Body of pancreas (tissue), 4 donors: ENCODE data around the gene PCCA. TPM values are rescaled to one million over a fixed set of nuclear protein-coding genes. Genes with fewer than 3 reads are reported as not detected.

Experiments
- ATAC-seq: fragments of 150-250 bp; one replicate; pipeline ENCODE4 v1.9.1; 2016
- DNase-seq, 4 donors: peaks; one replicate each; pipeline ENCODE4 v3.0.0-alpha.2; 2019
- H3K27ac ChIP-seq, 4 donors: fragments of 200-600 bp; sonication (generic); 1 replicate in 3 of 4; 2 replicates in 1 of 4; pipeline versions ENCODE4 v1.5.1 to v1.6.1; 2016 to 2019; ENCODE audit warnings: mild to moderate bottlenecking in 1 of 4, mixed read lengths in 1 of 4, moderate library complexity in 1 of 4
- H3K27me3 ChIP-seq, 2 donors: fragments of 200-600 bp; sonication (generic); one replicate each; pipeline ENCODE4 v1.6.0; 2016; ENCODE audit warnings: mild to moderate bottlenecking in 1 of 2
- H3K36me3 ChIP-seq, 2 donors: fragments of 200-600 bp; sonication (generic); replicated peaks in 1 of 2; 2 replicates each; pipeline ENCODE4 v1.5.1; 2016; ENCODE audit warnings: low read depth in 2 of 2; ENCODE audit not compliant: insufficient read depth in 1 of 2
- H3K4me1 ChIP-seq: fragments of 200-600 bp; sonication (generic); one replicate; pipeline ENCODE4 v1.6.0; 2016
- H3K4me3 ChIP-seq, 2 donors: fragments of 200-600 bp; sonication (generic); 1 replicate in 1 of 2; 2 replicates in 1 of 2; pipeline ENCODE4 v1.5.1; 2016 to 2019
- H3K9me3 ChIP-seq, 3 donors: fragments of 200-600 bp; sonication (generic); 1 replicate in 2 of 3; 2 replicates in 1 of 3; pipeline ENCODE4 v1.5.1; 2016
- CTCF ChIP-seq, 7 experiments: fragments of 450-650 bp in 4 of 7; fragments of 200-600 bp in 3 of 7; sonication (generic) in 3 of 7; IDR thresholded peaks; one replicate each; pipeline ENCODE4 v1.5.1; 2016 to 2019; ENCODE audit warnings: antibody characterized with exemption in 7 of 7
- POLR2A ChIP-seq, 3 donors: fragments of 450-650 bp; IDR thresholded peaks; one replicate each; pipeline ENCODE4 v1.6.1; 2016; ENCODE audit warnings: antibody characterized with exemption in 3 of 3, mild to moderate bottlenecking in 2 of 3
- WGBS, 2 donors: methylation state at CpG; one replicate each; pipeline ENCODE4 v1.1.5; 2017; 5-methylcytosine and 5-hydroxymethylcytosine counted together
- intact Hi-C: fragments of 100-400 bp; cut with DNase I; formaldehyde crosslinking; loops from one replicate; pipeline ENCODE4 v1.15.1; 2023
- total RNA-seq, 2 donors: library from RNA; depleted of rRNA; stranded (reverse); fragments of >200 nt; gene quantifications; one replicate each; pipeline ENCODE4 v1.1.0, GENCODE V29; 2016

PCCA gene
- total RNA-seq, 2 donors from 2014 or later: 45.2 to 46.2 TPM

DNA sequence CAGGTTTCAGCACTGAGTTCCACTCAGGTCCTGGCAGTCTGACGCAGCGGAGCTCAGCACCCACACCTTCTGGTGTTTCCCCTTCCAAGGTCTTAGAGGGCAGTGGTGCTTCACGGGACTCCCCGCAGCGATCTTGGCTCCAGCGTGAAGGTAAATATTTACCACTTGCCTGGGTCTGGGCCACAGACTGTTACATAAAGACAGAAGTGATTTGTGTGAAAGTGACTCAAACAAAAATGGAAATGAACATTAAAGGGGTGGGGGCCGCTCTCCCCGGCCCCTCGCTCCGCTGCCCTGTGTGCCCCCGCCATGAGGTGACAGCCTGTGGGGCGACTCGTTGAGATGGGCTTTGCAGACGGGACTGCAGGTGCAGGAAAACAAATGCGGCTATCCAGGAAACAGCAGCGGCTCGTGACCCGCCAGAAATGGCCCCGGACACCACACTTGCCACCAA lies 444.7 kb downstream of the PCCA start:
- no peaks in the 10 kb centered on the region for H3K27me3 ChIP-seq
- DNase-seq (peak; percentile 83 to 89 (median 85)), ATAC-seq (peak; percentile 87)
- peak overlapping the region; percentile 59 to 74 (median 68) for H3K27ac ChIP-seq
- H3K4me3 ChIP-seq: no peak overlapping the region
- peak in 1 of 7 experiments; percentile 14 for TF ChIP-seq CTCF (IDR thresholded peaks at IDR 0.05)
- peak in 2 of 3 donors; percentile 36 to 39 for TF ChIP-seq POLR2A (IDR thresholded peaks at IDR 0.05)
- H3K36me3 ChIP-seq: no peaks in the 10 kb centered on the region
- no peaks in the 10 kb centered on the region for H3K9me3 ChIP-seq
- H3K4me1 ChIP-seq: peaks cover 57% of the 10 kb centered on the region
- whole genome bisulfite sequencing, 2 donors: 15 to 44% methylated on average over 16 to 18 of the region's 19 CpGs
- intact Hi-C loops: no loop called here

- Histone ChIP-seq H3K4me3 (no peak overlapping the region), H3K9me3 (no peaks in the 10 kb centered on the region), H3K4me1 (peaks cover 57% of the 10 kb centered on the region), H3K27me3 (no peaks in the 10 kb centered on the region), H3K36me3 (no peaks in the 10 kb centered on the region), H3K27ac (peak overlapping the region; percentile 59 to 74 (median 68))
- no peak for TF ChIP-seq CTCF (IDR thresholded peaks at IDR 0.05)
- no peak for TF ChIP-seq POLR2A (IDR thresholded peaks at IDR 0.05)
- no peak for DNase-seq
- no peak for ATAC-seq
- intact Hi-C loops: no loop called here
- WGBS, 2 donors: 65 to 78% methylated on average over 13 of the region's 13 CpGs
These were observed 445.4 kb downstream of the PCCA start for GRCh38 chr13:100534147-100534843.

GRCh38 chr13:100534911-100535310 lies 446.0 kb downstream of the PCCA start:
- Histone ChIP-seq H3K27me3 (no peaks in the 10 kb centered on the region), H3K27ac (peak overlapping the region in 3 of 4 donors; percentile 42 to 74 (median 72)), H3K4me3 (no peak overlapping the region), H3K9me3 (no peaks in the 10 kb centered on the region), H3K36me3 (no peaks in the 10 kb centered on the region), H3K4me1 (peaks cover 57% of the 10 kb centered on the region)
- ATAC-seq (peak; percentile 16), DNase-seq (peak; percentile 51 to 75 (median 68))
- WGBS, 2 donors: 25 to 60% methylated on average over 6 of the region's 6 CpGs
- TF ChIP-seq CTCF (IDR thresholded peaks at IDR 0.05) (no peak), POLR2A (IDR thresholded peaks at IDR 0.05) (no peak)
- intact Hi-C loops: no loop called here

DNA sequence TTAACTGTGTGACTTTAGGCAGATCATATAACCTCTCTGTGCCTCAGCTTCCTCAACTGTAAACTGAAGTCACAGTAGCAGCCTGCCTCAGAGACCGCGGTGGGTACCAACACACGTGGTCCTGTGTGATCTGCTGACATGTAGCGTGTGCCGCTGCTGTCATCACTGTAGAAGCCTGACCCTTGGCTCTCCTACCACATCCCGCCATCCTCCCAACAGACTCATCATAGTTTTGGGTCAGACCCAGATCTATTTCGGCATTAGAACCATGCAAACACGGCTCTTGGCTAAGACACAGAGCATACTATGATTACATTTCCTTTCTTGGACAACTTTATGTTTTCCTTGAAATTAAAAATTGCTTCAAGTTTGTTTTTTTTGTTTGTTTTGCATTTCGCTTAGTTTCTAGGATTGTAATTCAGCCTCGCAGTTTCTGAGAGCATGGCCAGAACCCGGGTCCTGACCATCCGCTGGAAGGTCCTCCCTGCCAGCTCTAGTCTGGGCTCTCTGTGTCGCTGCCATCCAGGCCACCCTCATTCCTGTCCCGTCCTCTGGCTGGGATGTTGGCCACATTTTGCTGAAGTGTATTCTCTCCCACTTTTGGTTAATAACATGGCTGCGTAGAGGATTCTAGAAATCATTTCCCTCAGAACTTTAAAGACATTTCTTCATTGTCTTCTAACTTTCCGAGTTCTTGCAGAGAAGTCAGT lies 446.7 kb downstream of the PCCA start:
- intact Hi-C loops: no loop called here
- Histone ChIP-seq H3K4me1 (peaks cover 52% of the 10 kb centered on the region), H3K4me3 (no peak overlapping the region), H3K9me3 (no peaks in the 10 kb centered on the region), H3K27ac (peak overlapping the region in 3 of 4 donors; percentile 42 to 74 (median 72)), H3K36me3 (no peaks in the 10 kb centered on the region), H3K27me3 (no peaks in the 10 kb centered on the region)
- ATAC-seq (no peak), DNase-seq (no peak)
- TF ChIP-seq POLR2A (IDR thresholded peaks at IDR 0.05) (no peak), CTCF (IDR thresholded peaks at IDR 0.05) (no peak)
- 78% methylated on average over 16 of the region's 16 CpGs for WGBS, 2 donors
